Stimulated activated CD4-positive, alpha-beta T cell treated with anti-CD3 and anti-CD28 coated beads, Interleukin-2, amount 100 ng/mL, for 48 hours (primary cell): Measurements from ENCODE around the gene CRNN.

Source experiments
- DNase-seq, 2 donors: peaks; one replicate each; pipeline ENCODE4 v3.0.0-alpha.2; 2020

The CRNN gene

DNA sequence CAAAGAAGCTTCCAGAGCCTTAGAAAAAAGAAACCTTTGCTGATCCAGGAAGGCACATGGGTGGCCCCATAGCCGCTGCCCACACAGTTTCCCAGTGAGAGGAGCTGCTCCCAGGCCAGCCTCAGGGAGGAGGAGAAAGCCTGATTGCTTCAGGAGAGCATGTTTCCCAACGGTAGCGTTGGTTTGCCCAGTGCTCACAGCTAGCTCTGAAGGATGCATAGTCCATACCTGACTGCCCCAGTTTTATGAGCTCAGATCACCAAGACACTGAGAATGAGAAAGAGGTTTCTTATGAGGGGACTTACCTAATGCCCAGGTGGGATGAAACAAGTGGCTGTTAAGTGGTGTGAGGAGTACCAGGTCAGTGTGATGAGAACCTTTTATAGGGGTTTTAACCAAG lies at the start of gene CRNN:
Gene CRNN, minus strand, starts transcription at position 355 of the 400 bp plus-strand sequence. CDS start 2,030 bp downstream, outside the sequence.
- DNase-seq: no peak

DNA sequence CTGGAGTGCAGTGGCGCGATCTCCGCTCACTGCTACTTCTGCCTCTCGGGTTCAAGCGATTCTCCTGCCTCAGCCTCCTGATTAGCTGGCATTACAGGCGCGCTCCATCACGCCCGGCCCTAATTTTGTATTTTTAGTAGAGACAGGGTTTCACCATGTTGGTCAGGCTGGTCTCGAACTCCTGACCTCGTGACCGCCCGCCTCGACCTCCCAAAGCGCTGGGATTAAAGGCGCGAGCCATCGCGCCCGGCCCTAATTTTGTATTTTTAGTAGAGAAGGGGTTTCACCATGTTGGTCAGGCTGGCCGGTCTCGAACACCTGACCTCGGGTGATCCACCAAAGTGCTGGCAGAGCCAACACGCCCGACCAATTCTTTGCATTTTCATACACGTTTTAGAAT lies 48.6 kb upstream of the CRNN start:
- no peak for DNase-seq

DNA sequence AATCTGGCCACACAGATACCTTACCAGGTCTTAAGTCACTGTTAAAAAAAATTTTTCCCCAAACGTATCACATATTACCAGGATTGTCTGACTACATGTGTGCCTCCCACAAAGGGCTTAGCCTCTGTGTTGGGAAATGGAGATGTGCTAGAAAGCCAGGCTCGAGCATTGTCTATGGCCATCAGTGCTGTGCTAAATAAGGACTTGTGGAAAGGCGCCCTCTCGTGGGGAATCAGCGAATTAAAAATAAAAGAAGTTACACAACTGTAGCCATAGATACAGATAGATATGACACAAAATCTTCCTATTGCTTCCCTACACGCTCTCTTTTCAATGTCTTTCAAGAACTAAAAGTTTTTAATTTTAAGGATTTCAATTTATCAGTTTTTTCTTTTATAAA lies 47.5 kb upstream of the CRNN start:
- DNase-seq: peak; percentile 63

DNA sequence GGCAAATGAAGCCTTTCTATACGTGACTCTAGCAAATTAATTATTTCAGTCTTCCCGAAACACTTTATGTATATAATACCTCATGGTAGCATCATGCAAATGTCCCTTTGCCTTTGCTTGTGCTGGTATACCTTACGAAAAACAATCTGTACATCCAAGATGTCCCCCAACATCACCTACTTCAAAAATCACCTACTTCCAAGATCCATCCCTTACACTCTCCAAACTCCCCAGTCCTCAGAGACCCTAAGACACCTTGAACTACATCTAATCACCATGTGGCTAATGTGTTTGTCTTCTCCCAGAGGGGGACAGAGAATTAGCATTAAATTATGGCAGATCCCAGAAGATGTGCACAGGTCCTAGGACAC lies 46.5 kb upstream of the CRNN start:
- DNase-seq: no peak

DNA sequence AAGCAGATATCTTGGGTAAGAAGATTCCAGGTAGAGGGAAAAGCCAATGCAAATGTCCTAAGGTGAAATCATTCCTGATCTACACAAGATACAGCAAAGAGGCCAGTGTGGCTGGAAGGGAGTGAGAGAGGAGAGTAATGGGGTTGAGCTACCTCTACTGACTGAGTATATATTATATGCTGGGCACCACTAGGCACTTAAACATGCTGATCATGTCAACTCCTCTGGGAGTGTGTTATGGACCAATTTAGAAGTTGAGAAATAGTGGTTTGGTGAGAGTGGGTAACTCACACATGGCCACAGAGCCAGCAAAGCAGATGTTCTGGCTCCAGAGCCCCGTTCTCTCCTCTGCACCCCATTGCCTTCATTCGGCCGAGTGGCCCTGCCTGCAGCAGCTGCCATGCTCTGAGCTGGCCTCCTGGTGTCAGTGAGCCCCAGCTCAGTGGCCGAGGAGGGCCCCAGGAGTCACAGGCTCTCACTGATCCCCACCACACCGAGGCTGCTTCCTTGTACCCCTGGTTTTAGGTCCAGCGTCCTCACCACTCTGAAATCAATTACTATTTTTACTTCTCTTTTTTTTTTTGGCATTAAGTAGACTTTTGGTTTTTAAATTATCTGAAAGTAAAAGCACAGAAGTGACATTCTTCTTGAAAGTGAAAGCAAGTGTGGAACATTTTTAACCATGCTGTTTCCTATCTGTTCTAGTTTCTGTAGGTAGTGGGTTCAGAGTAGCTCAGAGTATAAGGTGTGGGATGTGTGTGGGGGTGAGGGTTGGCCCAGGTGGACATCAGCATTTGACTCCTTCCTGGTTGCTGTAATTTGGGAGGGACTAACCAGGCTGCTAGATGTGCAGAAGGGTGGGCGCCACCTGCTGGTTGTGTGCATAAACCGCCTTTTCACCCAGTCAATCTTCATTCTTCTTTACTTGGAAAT lies 45.8 kb upstream of the CRNN start:
- DNase-seq: peak; percentile 65 to 70

DNA sequence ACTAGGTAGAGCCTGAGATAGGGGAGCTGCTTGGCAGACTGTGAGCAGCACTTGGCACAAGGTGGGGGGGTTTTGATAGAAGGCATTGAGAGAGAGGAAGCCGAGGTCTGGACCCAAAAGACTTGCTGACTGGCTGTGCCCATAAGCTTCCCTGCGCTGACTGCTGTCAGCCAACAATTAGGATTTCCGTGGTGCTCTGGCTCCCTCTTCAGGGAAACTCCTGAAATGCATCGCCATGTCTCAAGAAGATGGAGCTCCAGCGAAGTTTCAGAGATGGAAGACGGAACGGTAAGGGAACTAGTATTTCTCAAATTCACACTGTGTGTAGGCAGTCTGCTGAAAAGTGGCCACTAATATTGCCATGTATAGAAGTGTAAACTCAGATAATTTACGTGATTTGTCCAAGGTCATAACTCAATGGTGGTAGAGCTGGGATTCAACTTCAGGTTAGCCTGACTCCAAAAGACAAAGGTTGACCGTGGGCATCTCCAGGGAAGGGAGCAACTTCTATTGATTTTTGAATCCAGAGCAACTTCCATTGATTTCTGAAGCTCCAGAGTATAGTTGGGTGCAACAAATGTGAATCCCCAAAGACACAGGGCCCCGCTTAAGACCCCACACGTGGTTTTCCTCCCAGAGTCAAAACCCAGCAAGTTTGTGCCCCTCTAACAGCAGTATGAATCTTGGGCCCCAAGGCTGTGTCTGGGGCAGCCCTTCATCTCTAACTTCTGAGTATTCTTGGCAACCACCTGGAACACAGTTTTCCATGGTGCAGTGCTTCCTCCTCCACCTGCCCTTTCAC lies 44.5 kb upstream of the CRNN start:
- DNase-seq: peak; percentile 78 to 86

DNA sequence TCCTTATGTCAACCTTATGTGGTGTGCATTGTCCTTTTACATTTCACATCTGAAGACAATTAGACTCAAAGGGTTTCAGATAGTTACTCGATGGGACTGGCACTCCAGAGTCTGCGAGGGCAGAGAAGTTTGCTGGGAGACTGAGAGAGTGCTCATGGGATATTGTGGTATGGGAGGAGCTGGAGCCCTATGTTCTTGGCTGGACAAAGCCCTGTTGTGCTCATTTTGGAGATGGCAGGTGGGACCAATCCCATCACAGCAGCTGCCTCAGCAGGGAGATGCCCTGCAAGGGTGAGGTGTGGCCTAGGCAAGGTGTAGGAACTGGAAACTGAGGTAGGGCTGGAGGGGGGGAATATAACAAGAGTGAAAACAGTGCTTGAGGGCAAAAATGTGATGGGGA lies 43.5 kb upstream of the CRNN start:
- no peak for DNase-seq

DNA sequence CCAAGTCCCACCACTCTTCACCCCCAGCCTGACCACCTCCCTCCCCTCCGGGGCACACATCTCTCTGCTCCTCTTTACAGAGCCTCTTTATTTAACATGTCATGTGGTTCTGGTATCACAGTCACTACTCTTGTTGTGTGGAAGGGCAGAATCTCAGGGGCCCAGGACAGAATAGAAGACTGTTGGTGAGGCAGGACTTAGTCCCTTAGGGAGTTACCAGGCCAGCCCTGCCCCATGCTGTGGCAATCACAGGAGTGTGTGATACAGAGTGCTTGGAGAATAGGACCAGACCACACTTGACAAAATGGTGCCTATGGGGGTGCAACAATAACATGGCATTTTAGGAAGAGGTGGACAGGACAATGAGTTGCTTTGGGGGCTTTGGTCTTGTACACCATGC lies 43.0 kb upstream of the CRNN start:
- DNase-seq: no peak

DNA sequence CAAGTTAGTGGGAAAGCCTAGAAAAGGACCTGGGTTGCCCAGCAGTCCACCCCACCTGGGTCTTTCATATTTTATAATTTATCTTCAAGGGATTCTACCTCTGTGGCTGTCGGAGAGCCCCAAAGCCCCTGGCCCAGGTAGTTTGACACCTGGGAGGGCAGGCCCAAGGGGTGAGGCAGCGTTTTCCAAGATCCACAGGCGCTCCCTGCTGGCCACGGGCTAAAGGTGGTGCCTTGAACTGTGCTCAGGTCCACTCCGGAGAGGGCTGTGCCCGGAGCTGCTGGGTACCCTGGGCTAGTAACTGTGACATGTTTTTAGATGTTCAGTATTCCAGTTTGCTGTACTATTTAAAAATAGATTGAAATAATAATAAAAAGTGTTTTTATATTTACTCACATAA lies 37.2 kb upstream of the CRNN start:
- no peak for DNase-seq

DNA sequence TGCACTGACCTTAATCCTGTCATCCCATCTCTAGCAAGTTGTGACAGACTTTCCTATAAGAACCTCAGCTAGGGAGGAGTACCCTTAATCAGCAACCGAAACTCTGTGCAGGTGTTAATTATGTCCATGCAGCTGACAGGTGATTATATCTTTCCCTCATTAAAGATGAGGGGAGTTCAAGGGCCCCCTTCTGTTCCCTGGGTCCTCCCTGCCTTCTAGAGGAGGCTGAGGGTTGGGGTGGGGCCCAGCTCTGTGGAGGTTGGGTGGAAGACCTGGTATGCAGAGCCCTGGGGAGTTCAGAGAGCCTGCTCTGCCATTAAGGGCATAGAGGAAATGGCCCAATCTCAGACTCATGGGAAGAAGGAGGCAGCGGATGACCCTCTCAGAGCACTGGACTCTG lies 35.6 kb upstream of the CRNN start:
- no peak for DNase-seq

DNA sequence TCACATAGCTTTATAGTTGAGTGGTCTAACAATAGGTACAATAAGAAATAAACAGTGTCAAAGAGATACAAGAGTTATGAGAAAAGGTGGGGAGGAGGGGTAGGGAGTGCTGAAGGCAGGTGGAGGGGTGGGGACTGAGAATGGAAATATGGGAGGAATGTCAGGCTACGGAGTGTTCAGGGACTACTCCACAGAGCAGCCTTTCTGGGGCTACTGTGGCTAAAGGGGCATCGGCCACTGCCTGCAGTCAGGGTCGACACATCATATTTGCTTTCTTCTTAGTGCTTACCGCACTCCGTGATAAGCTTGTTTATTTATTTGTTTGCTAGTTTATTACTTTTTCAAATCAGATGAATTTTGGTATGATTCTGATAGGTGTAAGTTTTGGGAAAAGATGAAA lies 34.4 kb upstream of the CRNN start:
- DNase-seq: no peak

DNA sequence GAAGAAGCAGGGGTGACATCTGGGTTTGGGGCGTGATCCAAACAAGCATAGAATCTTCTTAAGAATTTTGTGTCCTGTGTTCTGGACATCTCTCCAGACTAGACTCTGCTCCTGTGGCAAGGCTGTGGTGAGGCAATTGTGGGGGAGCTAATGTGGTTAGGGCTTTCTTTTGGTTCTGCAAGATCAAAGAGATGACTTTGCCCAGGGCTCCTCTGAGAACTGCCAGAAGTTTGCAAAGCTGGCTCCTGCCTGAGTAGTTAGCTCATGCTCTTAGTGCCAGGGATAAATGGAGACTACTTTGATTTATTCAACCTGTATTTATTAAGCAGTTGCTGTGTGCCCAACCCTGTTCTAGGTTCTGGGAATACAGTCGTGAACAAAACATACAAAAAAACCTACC lies 34.0 kb upstream of the CRNN start:
- no peak for DNase-seq

DNA sequence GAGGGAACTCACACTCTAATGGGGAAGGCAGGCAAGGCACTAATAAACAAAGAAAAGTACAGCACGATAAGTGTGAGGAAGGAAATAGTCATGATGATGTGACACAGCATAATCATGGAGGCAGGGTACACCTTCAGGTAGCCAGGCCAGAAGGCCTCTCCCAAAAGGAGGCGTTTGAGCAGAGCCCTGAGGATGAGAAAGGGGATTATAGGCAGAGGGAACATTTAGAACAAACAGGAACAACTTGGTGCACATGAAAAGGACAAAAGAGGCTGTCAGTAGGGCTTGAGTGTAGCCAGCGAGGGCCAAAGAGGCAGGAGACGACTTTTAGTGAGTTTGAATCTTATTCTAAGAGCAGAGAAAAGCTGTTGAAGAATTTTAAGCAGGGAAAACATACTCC lies 33.4 kb upstream of the CRNN start:
- DNase-seq: no peak

DNA sequence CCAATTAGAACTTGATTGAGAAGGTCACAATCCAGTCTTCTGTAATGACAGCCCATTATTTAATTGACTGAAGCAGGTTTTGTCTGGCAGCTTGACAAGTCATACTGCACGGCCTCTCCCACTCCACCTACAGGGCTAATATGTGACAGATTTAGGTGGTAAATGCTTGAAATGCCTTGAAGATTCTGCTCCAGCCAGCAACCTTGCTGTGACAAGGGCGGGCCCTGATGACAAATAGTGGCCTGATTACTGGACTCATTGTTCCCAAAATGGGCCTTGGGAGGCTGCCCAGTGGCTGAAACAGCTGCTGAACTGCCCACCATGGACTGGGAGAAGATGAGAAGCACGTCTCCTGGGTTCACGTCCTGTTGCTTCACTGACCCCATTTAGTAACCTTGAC lies 30.0 kb upstream of the CRNN start:
- no peak for DNase-seq

DNA sequence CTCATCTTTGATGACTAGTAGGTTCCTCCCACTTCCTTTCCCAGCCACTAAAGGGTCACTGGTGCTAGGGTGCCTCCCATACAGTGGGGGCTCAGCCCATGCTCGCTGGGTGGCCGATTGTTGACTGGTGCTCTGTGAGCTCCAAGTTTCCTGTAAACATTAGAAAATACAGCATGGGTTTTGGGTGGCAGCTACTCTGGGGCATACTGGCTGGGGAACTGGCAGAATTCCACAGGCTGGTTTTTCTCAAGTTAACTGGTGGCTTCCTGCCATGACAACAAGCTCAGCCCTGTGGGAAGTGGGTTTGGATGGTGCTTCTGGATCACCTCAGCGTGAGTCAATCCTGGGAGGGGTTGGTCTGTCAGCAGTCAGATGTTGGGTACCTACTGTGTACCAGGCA lies 28.7 kb upstream of the CRNN start:
- DNase-seq: no peak

DNA sequence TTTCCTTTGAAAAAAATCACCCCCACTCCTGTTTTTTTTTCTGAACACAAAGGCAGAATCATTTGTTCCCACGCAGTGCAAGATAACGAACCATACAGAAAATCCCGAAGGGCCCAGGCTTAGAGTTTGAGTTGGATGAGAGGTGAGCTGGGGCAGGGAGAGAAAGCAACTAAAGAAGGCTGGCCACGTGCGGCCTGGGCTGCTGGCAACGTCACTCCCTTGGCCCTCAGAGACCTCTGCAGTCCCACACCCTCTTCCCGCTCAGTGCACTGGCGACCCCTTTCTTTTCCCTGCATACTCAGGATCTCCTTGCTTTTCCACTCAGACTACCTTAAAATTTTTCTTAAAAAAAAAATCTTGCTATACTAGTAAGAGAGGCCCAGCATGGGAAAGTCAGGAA lies 28.2 kb upstream of the CRNN start:
- no peak for DNase-seq

DNA sequence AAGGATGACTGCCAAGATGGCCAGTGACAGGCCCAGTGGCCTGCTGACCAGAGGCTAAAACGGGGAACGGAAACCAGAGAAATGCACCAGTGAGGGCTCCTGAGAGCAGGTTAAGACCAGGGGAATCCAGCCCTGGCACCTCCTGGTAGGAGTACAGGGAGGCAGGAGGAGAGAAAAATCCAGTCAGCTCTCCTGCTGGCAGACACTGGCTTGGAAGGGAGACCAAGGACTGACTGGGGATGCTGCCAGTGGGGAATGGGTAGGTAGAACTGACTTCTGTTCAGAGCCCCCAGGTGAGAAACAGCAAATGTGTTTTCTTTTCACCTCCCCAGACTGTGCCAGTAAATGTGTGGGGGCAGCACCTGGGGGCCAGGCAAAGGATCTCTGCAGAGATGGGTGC lies 27.7 kb upstream of the CRNN start:
- no peak for DNase-seq

DNA sequence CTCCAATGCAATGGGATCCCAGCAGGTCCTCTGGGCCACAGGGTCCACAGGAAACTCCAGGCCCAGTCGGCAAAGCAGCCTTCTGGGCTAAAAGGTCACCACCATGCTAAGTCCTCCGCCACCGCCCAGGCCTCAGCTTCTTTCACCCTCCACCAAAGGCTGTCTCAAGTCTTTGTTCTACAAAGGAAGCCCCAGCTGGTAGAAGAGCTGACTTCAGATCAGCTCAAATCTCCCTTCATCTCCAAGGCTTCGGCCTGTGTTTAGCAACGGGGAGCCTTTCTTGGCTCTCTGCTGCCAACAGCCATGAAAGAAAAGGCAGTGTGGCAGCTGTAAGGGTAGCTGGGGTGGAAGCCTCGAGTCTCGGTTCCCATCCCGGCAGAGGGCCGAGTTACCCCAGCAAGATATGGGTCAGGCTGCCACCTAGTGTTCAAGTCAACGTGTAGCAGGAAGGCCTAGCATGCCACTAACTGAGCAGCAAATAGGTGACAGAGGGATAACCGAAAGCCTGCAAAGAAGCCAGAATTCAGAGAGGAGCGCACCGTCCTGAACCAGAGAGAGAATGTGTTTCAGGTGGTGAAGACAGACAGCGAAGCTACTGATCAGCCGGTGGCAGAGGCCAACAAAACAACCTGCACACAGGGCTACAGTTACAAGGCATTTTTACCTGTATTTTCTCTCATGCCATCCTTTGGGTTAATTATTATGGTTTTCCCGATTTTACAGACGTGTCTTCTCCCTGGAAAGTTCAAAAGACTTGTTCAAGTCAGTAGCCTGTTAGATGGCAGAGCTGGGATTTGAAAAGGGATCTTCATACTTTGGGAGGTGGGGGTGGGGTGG lies 26.8 kb upstream of the CRNN start:
- peak; percentile 59 to 61 for DNase-seq

DNA sequence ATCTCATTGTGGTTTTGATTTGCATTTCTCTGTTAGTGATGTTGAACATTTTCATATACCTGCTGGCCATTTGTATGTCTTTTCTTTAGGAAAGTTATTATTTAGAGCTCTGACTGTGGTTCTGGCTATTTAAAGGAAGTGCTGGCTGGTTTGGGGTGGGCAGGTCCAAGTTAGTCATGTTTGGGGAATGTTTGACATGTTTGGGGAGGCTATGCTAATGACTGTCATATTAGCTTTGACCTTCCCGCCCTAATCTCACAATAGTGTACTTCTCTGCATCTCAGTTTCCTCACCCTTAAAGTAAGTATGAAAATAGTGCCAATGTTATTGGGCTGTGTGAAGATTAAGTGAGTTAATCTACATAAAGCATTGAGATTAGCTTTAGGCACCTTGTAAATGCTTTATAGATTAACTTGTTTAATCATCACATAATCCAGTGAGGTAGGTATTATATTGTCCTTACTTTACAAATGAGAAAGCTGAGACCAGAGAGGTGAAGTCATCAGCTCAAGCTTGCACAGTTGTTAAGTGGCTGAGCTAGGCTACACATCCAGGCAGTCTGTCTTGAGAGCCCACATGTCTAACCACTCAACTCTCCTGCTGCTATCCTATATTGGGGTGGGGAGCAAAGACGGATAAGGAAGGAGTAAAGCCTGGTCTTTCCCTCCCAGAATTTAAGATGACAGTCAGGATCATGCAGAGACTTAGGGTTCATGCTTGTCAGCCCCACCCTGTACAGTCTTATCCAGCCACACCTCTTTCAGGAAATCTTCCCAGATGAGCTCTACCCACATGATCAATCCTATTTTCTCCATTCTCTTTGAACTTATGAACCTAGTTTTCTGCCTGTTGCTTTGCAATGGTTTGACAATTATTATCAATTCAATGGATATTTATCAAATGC lies 22.8 kb upstream of the CRNN start:
- DNase-seq: no peak

DNA sequence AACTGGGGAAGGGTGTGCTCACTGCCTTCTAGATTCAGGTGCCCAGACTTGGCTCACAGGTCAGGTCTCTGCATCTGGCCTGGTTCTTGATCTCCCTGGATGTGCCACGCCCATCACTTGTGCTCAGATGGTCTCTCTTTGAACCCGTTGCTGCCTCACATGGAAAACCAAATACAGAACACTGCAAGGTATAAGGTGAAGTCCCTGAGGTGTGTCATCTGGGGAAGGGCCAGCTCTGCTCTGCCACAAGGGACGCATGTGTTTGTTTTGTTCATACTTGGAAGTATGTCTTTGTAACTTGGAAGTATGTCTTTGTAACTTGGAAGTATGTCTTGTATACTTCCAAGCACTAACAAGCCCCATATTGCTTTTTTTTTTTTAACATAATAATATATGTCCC lies 13.4 kb upstream of the CRNN start:
- DNase-seq: no peak

DNA sequence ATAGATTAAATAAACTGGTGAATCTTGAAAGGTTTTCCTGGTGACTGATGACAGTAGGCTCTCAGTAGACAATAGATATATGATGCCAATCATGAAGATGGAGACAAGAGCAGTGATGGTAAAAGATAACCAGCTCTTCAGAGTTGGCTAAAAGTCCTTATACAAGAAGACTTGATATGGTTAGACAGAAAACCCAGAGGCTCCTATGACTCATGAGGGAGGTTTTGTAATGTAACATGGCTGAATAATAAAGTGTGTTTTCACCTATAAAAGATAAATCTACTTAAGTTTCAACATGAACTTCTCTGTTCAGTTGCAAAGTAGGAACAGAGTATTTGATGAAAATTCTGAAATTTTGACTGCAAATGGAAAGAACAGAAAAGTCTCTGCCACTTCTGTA lies 12.7 kb upstream of the CRNN start:
- no peak for DNase-seq

DNA sequence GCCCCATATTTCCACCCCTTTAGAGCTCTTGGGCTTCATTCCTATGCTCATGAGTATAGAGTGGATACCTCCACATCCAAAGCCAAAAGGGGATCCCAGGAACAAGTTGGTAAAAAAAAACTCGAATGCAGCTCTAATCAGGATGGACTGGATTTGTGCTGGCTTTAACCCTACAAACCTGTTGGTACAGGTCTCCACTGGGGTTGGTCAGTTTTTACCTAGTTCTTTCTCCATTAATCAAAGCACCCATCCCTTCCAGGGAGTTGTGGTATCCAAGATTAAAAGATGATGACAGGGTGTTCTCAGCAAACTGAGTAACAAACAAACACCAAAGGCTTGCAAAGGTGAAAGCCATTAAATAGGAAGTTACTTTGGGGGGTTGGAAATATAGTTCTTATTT lies 5.9 kb upstream of the CRNN start:
- DNase-seq: no peak
